ENCODE measurements around the gene RPS6KA2. TPM values are rescaled to one million over a fixed set of nuclear protein-coding genes. Genes with fewer than 3 reads are reported as not detected.

The RPS6KA2 gene
- total and polyA plus RNA-seq, 2 donors (not counting 3 experiments of a cell fraction or from before 2014, with no cell fraction given), result 54.5 to 75.8 TPM

DNA sequence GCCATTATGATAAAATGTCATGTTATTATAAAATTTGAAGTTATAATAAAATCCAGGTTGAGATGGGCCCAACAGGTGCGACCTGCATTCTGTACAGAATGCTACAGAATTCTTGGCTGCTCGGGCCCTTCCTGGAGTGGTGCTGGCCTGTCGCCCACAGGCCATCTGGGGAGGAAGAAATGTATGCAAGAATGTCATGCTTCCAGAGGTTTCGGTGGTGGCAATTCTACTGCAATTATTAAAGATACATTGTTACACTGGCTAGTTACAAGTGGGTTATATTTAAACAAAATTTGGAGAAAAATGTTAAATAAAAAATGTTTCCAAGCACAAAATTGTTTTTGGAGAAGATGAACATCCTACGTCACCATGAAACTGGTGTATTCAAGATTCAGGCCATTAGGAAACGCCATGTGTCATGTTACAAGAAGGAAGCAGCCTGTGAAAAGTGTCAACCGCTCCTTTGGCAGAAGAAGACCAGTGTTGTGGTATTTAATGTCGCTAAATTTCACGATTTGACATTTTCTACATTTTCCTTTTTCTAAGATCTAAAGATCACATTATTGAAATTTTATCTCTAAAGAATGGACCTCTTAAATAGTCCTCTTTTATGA, 47.7 kb downstream of the RPS6KA2 start:
- ChIA-PET POLR2A (no interaction called here), CTCF (no interaction called here)
- no peak overlapping the region for H2AFZ ChIP-seq (ENCODE audit: low read depth, low read length)
- no peak overlapping the region for H3K4me3 ChIP-seq (replicated peaks in 1 of 3; ENCODE audit: insufficient read depth in 1 of 3, low read depth in 1 of 3, low read length in 3 of 3)
- no peaks in the 10 kb centered on the region for H3K36me3 ChIP-seq (ENCODE audit: control insufficient read depth in 2 of 2, extremely low read depth in 1 of 2, insufficient read depth in 2 of 2, low read length in 2 of 2)
- peaks cover 12% of the 10 kb centered on the region for H3K4me1 ChIP-seq (ENCODE audit: control insufficient read depth, extremely low read depth, insufficient read depth, low read length)
- H4K20me1 ChIP-seq (replicated peaks; ENCODE audit: control insufficient read depth, extremely low read depth, insufficient read depth, low read length), result no peaks in the 10 kb centered on the region
- no peak overlapping the region for H3K4me2 ChIP-seq (ENCODE audit: insufficient read depth, low read length)
- DNase-seq (ENCODE audit: low read depth, low spot score) (no peak), FAIRE-seq (no peak)
- H3K27me3 ChIP-seq (ENCODE audit: control insufficient read depth in 2 of 2, insufficient read depth in 2 of 2, low read length in 2 of 2), result no peaks in the 10 kb centered on the region
- intact Hi-C loops (cut with micrococcal nuclease), result no loop called here
- TF ChIP-seq GATA2 (IDR thresholded peaks at IDR 0.05; ENCODE audit: insufficient read depth, insufficient read length, low read depth, low read length), result no peak
- TF ChIP-seq, protein P1, sequence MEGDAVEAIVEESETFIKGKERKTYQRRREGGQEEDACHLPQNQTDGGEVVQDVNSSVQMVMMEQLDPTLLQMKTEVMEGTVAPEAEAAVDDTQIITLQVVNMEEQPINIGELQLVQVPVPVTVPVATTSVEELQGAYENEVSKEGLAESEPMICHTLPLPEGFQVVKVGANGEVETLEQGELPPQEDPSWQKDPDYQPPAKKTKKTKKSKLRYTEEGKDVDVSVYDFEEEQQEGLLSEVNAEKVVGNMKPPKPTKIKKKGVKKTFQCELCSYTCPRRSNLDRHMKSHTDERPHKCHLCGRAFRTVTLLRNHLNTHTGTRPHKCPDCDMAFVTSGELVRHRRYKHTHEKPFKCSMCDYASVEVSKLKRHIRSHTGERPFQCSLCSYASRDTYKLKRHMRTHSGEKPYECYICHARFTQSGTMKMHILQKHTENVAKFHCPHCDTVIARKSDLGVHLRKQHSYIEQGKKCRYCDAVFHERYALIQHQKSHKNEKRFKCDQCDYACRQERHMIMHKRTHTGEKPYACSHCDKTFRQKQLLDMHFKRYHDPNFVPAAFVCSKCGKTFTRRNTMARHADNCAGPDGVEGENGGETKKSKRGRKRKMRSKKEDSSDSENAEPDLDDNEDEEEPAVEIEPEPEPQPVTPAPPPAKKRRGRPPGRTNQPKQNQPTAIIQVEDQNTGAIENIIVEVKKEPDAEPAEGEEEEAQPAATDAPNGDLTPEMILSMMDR (IDR thresholded peaks at IDR 0.05; ENCODE audit: extremely low read depth in 1 of 2, insufficient read depth in 1 of 2, low read depth in 1 of 2, low read length in 2 of 2), result no peak
- H3K79me2 ChIP-seq (ENCODE audit: control insufficient read depth, insufficient read depth, low read length), result no peaks in the 10 kb centered on the region
- H3K9ac ChIP-seq (replicated peaks; ENCODE audit: extremely low read depth, insufficient read depth, low read length), result no peak overlapping the region
- H3K27ac ChIP-seq (ENCODE audit: insufficient read depth, low read depth, low read length), result no peak overlapping the region
- no peaks in the 10 kb centered on the region for H3K9me1 ChIP-seq (replicated peaks; ENCODE audit: control insufficient read depth, extremely low read depth, insufficient read depth, low read length)
- no TSS peak for BruUV-seq (replicated peaks)
- dilution Hi-C loops (cut with MboI; ENCODE audit: extremely low pct_ligation_motif_present, low sequenced_read_pairs), result no loop called here
- H3K9me3 ChIP-seq (replicated peaks; ENCODE audit: control insufficient read depth, insufficient read depth, low read length), result no peaks in the 10 kb centered on the region

DNA sequence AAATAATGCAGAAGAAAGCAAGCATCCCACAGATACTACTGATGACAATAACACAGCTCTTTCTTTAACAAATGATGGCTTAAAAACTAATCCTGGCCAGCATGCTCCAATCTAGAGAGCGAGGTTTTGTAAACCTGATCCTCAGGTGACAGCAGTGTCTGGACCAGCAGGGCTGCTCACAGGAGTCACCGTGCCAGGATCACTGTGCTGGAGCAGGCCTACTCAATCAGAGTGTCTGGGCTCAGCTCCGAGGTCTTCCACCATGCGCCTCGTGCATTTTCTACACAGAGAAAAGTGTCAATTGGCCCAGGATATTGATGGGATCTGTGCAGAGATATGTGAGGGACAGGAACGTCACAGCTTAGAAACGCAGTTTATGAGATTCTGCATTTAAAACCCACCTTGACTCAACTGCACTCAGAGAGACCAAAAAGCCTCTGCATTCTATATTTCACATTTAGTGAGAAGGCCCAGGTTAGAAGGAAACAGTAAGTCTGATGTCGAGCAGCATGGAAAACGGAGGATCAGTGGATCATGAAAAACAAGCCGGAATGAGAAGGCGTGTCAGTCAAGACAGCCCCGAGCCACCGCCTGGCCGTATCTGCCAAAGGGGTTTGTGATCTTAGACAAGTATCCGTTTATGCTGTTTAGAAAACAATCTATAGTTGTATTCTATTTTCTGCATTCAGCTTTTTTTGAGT, 48.4 kb downstream of the RPS6KA2 start:
- Histone ChIP-seq H3K79me2 (ENCODE audit: control insufficient read depth, insufficient read depth, low read length) (no peaks in the 10 kb centered on the region), H2AFZ (ENCODE audit: low read depth, low read length) (no peak overlapping the region), H3K9ac (replicated peaks; ENCODE audit: extremely low read depth, insufficient read depth, low read length) (no peak overlapping the region), H3K27me3 (ENCODE audit: control insufficient read depth in 2 of 2, insufficient read depth in 2 of 2, low read length in 2 of 2) (no peaks in the 10 kb centered on the region), H3K4me3 (replicated peaks in 1 of 3; ENCODE audit: insufficient read depth in 1 of 3, low read depth in 1 of 3, low read length in 3 of 3) (no peak overlapping the region), H3K4me2 (ENCODE audit: insufficient read depth, low read length) (no peak overlapping the region), H3K9me1 (replicated peaks; ENCODE audit: control insufficient read depth, extremely low read depth, insufficient read depth, low read length) (no peaks in the 10 kb centered on the region), H3K9me3 (replicated peaks; ENCODE audit: control insufficient read depth, insufficient read depth, low read length) (no peaks in the 10 kb centered on the region), H4K20me1 (replicated peaks; ENCODE audit: control insufficient read depth, extremely low read depth, insufficient read depth, low read length) (no peaks in the 10 kb centered on the region), H3K27ac (ENCODE audit: insufficient read depth, low read depth, low read length) (no peak overlapping the region), H3K4me1 (ENCODE audit: control insufficient read depth, extremely low read depth, insufficient read depth, low read length) (peaks cover 12% of the 10 kb centered on the region), H3K36me3 (ENCODE audit: control insufficient read depth in 2 of 2, extremely low read depth in 1 of 2, insufficient read depth in 2 of 2, low read length in 2 of 2) (no peaks in the 10 kb centered on the region)
- DNase-seq (ENCODE audit: low read depth, low spot score) (no peak), FAIRE-seq (no peak)
- TF ChIP-seq EZH2 (IDR thresholded peaks at IDR 0.05; ENCODE audit: borderline replicate concordance, low read depth, low read length, severe bottlenecking), result no peak
- no peak for TF ChIP-seq JUN (IDR thresholded peaks at IDR 0.05; ENCODE audit: borderline replicate concordance, insufficient read depth, insufficient read length, low read depth)
- no peak for TF ChIP-seq FOS (IDR thresholded peaks at IDR 0.05; ENCODE audit: borderline replicate concordance, insufficient read depth, low read length)
- TF ChIP-seq, protein P2, sequence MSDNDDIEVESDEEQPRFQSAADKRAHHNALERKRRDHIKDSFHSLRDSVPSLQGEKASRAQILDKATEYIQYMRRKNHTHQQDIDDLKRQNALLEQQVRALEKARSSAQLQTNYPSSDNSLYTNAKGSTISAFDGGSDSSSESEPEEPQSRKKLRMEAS (IDR thresholded peaks at IDR 0.05; ENCODE audit: insufficient read depth, insufficient read length), result no peak
- TF ChIP-seq, protein P1 (IDR thresholded peaks at IDR 0.05; ENCODE audit: extremely low read depth in 1 of 2, insufficient read depth in 1 of 2, low read depth in 1 of 2, low read length in 2 of 2), result no peak
- TF ChIP-seq MYC (IDR thresholded peaks at IDR 0.05; ENCODE audit: low read depth, low read length), result no peak
- no peak for TF ChIP-seq POLR2AphosphoS5 (IDR thresholded peaks at IDR 0.05; ENCODE audit: insufficient read depth, low read depth, low read length)
- no peak for TF ChIP-seq GATA2 (IDR thresholded peaks at IDR 0.05; ENCODE audit: insufficient read depth, insufficient read length, low read depth, low read length)
- no peak for TF ChIP-seq POLR2A (IDR thresholded peaks at IDR 0.05; ENCODE audit: low read depth, low read length)
- POLR2A ChIA-PET, result no interaction called here
- dilution Hi-C loops (cut with MboI; ENCODE audit: extremely low pct_ligation_motif_present, low sequenced_read_pairs) (no loop called here), intact Hi-C loops (cut with micrococcal nuclease) (no loop called here)
- CTCF ChIA-PET, result no interaction called here
- BruUV-seq (replicated peaks), result no TSS peak

All from endothelial cell of umbilical vein (primary cell).